Stimulated activated effector memory CD8-positive, alpha-beta T cell treated with anti-CD3 and anti-CD28 coated beads, Interleukin-12 subunit alpha, Interleukin-12 subunit beta, amount 100 ng/mL, for 72 hours (primary cell): ENCODE data around the gene USP6NL.

ENCODE experiments used
- ATAC-seq: fragments of 150-1000 bp; cut with Tn5 transposase; 2 replicates; pipeline ENCODE4 v1.10.0; 2021
- DNase-seq, 2 donors: peaks; one replicate each; pipeline ENCODE4 v3.0.0; 2021 to 2022; ENCODE audit warnings: low spot score in 2 of 2
- H3K27ac Mint-ChIP-seq: one replicate; pipeline ENCODE4 v1.8.0; 2022; ENCODE audit warnings: mild to moderate bottlenecking, mixed read lengths
- H3K36me3 Mint-ChIP-seq: one replicate; pipeline ENCODE4 v1.8.0; 2022; ENCODE audit warnings: mild to moderate bottlenecking, mixed read lengths
- H3K4me1 Mint-ChIP-seq: one replicate; pipeline ENCODE4 v1.8.0; 2022; ENCODE audit warnings: mixed read lengths
- H3K4me3 Mint-ChIP-seq: one replicate; pipeline ENCODE4 v1.8.0; 2022; ENCODE audit warnings: mild to moderate bottlenecking, mixed read lengths
- H3K9me3 Mint-ChIP-seq: one replicate; pipeline ENCODE4 v1.8.0; 2022; ENCODE audit warnings: mixed read lengths

Gene USP6NL

DNA sequence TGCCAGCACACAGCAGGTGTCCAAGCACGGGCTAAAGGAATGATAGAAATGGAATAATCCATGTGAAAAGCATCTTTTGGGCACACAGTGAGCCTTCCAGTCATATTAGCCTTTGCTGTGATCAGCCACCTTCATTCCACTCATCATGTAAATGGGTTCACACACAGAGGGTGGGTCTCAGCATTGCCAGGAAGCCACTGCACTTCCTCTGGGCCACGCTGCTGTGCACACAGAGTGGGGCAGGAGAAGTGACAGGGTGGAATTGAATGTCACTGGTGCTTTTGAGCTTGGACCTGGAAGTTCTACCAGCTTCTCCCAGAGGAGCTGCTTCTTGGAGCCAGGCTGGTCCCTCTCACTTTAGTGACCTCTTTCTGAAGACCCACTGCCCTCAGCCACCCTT lies 203.5 kb downstream of the USP6NL start:
- no peak overlapping the region for H3K4me3 Mint-ChIP-seq
- peaks cover 29% of the 10 kb centered on the region for H3K4me1 Mint-ChIP-seq
- peaks cover 11% of the 10 kb centered on the region for H3K9me3 Mint-ChIP-seq
- H3K27ac Mint-ChIP-seq, result no peak overlapping the region
- DNase-seq, result no peak
- peaks cover 4% of the 10 kb centered on the region for H3K36me3 Mint-ChIP-seq
- peak; percentile 33 for ATAC-seq

DNA sequence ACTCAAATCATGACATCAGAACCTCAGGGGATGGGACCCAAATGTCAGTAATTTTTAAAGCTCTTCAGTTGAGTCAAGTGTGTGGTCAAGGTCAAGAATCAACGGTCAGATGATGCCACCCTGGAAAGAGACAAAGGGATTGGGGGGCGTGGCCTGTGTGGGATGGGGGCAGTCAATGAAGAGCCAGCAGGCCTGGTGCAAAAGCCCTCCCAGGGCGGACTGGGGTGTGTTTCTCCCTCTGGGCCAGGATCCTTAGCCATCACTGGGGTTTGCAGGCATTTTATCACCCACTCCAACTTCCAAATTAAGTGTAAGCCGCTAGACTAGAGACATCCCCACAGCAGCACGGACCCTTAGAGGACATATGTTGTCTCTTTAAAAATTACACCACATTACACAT lies 204.7 kb downstream of the USP6NL start:
- ATAC-seq (no peak), DNase-seq (no peak)
- Mint-ChIP-seq H3K4me3 (no peak overlapping the region), H3K27ac (no peak overlapping the region), H3K9me3 (peaks cover 9% of the 10 kb centered on the region), H3K4me1 (peaks cover 41% of the 10 kb centered on the region), H3K36me3 (peaks cover 5% of the 10 kb centered on the region)

GRCh38 chr10:11404901-11405300 lies 206.5 kb downstream of the USP6NL start:
- Mint-ChIP-seq H3K27ac (peak overlapping the region; percentile 50), H3K4me1 (peaks cover 59% of the 10 kb centered on the region), H3K36me3 (peaks cover 5% of the 10 kb centered on the region), H3K4me3 (no peak overlapping the region), H3K9me3 (peaks cover 9% of the 10 kb centered on the region)
- no peak for ATAC-seq
- no peak for DNase-seq
